ENCODE measurements around the gene SETDB1.

SETDB1 gene

GRCh38 chr1:150974580-150975478 is 48.7 kb downstream of the SETDB1 start, which contains the start of gene CERS2:
Gene CERS2, minus strand, starts transcription at chr1:150974835. Its CDS starts 5,745 bp downstream, at chr1:150969090.
- peak; percentile 43 to 66 (median 47) for DNase-seq (ENCODE audit: low read depth in 3 of 3)

- no peak for DNase-seq (ENCODE audit: low read depth in 3 of 3)
These were observed 50.2 kb downstream of the SETDB1 start for GRCh38 chr1:150976401-150976821.

GRCh38 chr1:150976879-150977694 is 50.9 kb downstream of the SETDB1 start:
- peak; percentile 55 to 69 (median 56) for DNase-seq (ENCODE audit: low read depth in 3 of 3)

GRCh38 chr1:150979092-150980056 is 53.2 kb downstream of the SETDB1 start:
- DNase-seq (ENCODE audit: low read depth in 3 of 3), result peak; percentile 78 to 86 (median 82)

GRCh38 chr1:150981177-150981804 is 55.1 kb downstream of the SETDB1 start:
- no peak for DNase-seq (ENCODE audit: low read depth in 3 of 3)

GRCh38 chr1:150981805-150982712 is 55.9 kb downstream of the SETDB1 start, which contains the start of gene ANXA9:
Gene ANXA9, plus strand, starts transcription at chr1:150982292. Its CDS starts 814 bp downstream, at chr1:150983106.
- no peak for DNase-seq (ENCODE audit: low read depth in 3 of 3)

- no peak for DNase-seq (ENCODE audit: low read depth in 3 of 3)
These were observed 59.1 kb downstream of the SETDB1 start for GRCh38 chr1:150985179-150985825.

- DNase-seq (ENCODE audit: low read depth in 3 of 3), result no peak
These were observed 61.8 kb downstream of the SETDB1 start for GRCh38 chr1:150987924-150988323.

GRCh38 chr1:150992626-150993025 is 66.5 kb downstream of the SETDB1 start:
- no peak for DNase-seq (ENCODE audit: low read depth in 3 of 3)

GRCh38 chr1:150994248-150994647 is 68.1 kb downstream of the SETDB1 start:
- DNase-seq (ENCODE audit: low read depth in 3 of 3), result no peak

- no peak for DNase-seq (ENCODE audit: low read depth in 3 of 3)
These were observed 69.3 kb downstream of the SETDB1 start for GRCh38 chr1:150995460-150995859.

- DNase-seq (ENCODE audit: low read depth in 3 of 3), result no peak
These were observed 69.7 kb downstream of the SETDB1 start for GRCh38 chr1:150995896-150996295.

GRCh38 chr1:150997126-150997872 is 71.1 kb downstream of the SETDB1 start:
- DNase-seq (ENCODE audit: low read depth in 3 of 3), result no peak

GRCh38 chr1:150997949-150998348 is 71.8 kb downstream of the SETDB1 start:
- no peak for DNase-seq (ENCODE audit: low read depth in 3 of 3)

GRCh38 chr1:150999051-150999674 is 73.0 kb downstream of the SETDB1 start:
- DNase-seq (ENCODE audit: low read depth in 3 of 3), result no peak

- DNase-seq (ENCODE audit: low read depth in 3 of 3), result no peak
These were observed 73.8 kb downstream of the SETDB1 start for GRCh38 chr1:150999926-151000325.

- DNase-seq (ENCODE audit: low read depth in 3 of 3), result no peak
These were observed 74.2 kb downstream of the SETDB1 start for GRCh38 chr1:151000408-151000807.

GRCh38 chr1:151001602-151002001 is 75.4 kb downstream of the SETDB1 start:
- DNase-seq (ENCODE audit: low read depth in 3 of 3), result no peak

Measured in stimulated activated CD4-positive, alpha-beta T cell treated with anti-CD3 and anti-CD28 coated beads, TNF-alpha, amount 100 ng/mL, for 48 hours (primary cell).